Subcutaneous abdominal adipose tissue (tissue), 5 donors: ENCODE data around the gene MRPL33.

Experiments used
- H3K27ac ChIP-seq: one replicate; pipeline ENCODE4 v1.7.0; 2013; ENCODE audit warnings: low read depth, mild to moderate bottlenecking, inconsistent platforms, low read length, moderate library complexity
- H3K27me3 ChIP-seq, 5 donors: one replicate each; pipeline ENCODE4 v1.7.0; 2013; ENCODE audit warnings: low read length in 5 of 5, inconsistent platforms in 1 of 5; ENCODE audit not compliant: control insufficient read depth in 5 of 5, insufficient read depth in 4 of 5
- H3K36me3 ChIP-seq, 5 donors: one replicate each; pipeline ENCODE4 v1.7.0; 2013; ENCODE audit warnings: low read length in 5 of 5; ENCODE audit not compliant: control insufficient read depth in 5 of 5, insufficient read depth in 5 of 5
- H3K4me1 ChIP-seq, 5 donors: one replicate each; pipeline ENCODE4 v1.7.0; 2013; ENCODE audit warnings: low read length in 5 of 5, mild to moderate bottlenecking in 3 of 5, moderate library complexity in 1 of 5; ENCODE audit not compliant: control insufficient read depth in 5 of 5, insufficient read depth in 5 of 5
- H3K4me3 ChIP-seq, 5 donors: one replicate each; pipeline ENCODE4 v1.7.0; 2013; ENCODE audit warnings: low read length in 5 of 5, low read depth in 1 of 5
- H3K9ac ChIP-seq, 5 donors: one replicate each; pipeline ENCODE4 v1.7.0; 2013; ENCODE audit warnings: low read length in 5 of 5, mild to moderate bottlenecking in 4 of 5, moderate library complexity in 3 of 5
- H3K9me3 ChIP-seq, 5 donors: one replicate each; pipeline ENCODE4 v1.7.0; 2013; ENCODE audit warnings: low read length in 5 of 5; ENCODE audit not compliant: control insufficient read depth in 5 of 5
- donor health status: healthy.
- donor health status: healthy.
- donor health status: healthy.
- donor health status: healthy.
- donor health status: healthy.

The MRPL33 gene

DNA sequence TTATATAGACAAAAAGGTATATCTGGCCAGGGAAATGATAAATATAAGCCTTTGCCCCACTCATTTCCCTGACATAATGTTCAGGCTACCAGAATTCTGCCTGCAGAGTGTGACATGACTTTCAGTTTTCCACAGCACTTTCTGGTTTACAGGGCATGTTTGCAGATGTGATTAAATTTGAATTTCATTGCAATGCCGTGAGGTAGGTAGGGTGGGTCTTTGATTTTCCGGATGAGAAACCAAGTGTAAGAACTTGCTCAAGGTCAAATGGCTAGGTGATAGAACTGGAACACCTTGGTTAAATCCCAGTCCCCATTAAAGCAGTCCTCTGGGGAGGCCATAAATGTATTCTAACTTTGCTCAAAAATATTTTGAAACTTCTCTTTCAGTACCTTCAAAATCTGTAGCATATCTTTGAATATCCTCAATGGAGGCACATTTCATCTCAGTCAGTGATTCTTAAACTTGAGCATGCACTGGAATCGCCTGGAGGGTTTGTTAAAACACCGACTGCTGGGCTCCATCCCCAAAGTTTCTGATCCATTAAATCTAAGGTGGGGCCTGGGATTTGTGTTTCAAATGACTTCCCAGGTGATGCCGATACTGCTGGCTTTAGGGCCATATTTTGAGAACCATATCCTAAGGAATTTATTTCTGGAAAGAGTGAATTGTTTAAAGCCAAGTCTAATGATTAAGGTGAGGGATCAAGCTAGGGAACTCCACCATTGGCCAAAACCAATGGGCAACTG lies 35.0 kb downstream of the MRPL33 start:
- Histone ChIP-seq H3K36me3 (no peaks in the 10 kb centered on the region), H3K4me1 (peaks cover 0 to 3% (median 0%) of the 10 kb centered on the region in 5 donors), H3K27me3 (no peaks in the 10 kb centered on the region), H3K9ac (no peak overlapping the region), H3K27ac (no peak overlapping the region), H3K4me3 (no peak overlapping the region), H3K9me3 (no peaks in the 10 kb centered on the region)

DNA sequence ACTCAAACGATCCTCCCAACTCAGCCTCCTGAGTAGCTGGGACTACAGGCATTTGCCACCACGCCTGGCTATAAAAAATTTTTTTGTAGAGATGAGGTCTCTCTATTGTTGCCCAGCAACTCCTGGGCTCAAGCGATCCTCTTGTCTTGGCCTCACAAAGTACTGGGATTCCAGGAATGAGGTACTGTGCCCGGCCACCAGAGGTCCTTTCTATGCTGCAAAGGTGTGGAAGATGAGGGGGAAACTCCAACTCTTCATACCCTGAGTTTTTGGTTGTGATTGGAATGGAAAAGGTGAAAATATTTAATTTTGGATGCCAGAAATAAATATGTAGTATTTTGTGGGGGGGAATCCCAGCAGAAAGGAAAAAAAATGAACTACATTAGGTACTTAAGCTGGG lies 36.0 kb downstream of the MRPL33 start:
- no peaks in the 10 kb centered on the region for H3K36me3 ChIP-seq
- H3K9ac ChIP-seq = no peak overlapping the region
- H3K4me1 ChIP-seq = peaks cover 0 to 3% (median 0%) of the 10 kb centered on the region in 5 donors
- H3K9me3 ChIP-seq = no peaks in the 10 kb centered on the region
- no peak overlapping the region for H3K27ac ChIP-seq
- no peaks in the 10 kb centered on the region for H3K27me3 ChIP-seq
- no peak overlapping the region for H3K4me3 ChIP-seq

DNA sequence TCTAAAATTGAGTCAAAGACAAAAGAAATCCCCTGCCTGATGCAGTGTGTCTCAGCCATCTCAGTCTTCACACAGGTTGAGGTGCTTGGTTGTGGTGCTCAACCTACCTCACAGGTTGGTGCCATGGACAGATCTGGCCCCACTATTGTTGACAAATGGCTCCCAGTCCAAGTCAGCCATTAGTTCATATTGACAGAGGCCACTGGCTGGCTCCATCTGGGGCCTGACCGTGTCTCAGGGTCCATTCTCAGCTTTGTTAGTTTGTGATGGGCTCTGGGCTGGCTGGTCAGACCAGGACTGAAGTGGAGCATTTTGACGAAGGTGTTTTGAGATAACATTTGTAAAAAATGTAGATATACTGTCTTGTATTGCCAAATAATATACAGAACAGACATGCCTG lies 36.9 kb downstream of the MRPL33 start:
- Histone ChIP-seq H3K9ac (no peak overlapping the region), H3K9me3 (no peaks in the 10 kb centered on the region)

DNA sequence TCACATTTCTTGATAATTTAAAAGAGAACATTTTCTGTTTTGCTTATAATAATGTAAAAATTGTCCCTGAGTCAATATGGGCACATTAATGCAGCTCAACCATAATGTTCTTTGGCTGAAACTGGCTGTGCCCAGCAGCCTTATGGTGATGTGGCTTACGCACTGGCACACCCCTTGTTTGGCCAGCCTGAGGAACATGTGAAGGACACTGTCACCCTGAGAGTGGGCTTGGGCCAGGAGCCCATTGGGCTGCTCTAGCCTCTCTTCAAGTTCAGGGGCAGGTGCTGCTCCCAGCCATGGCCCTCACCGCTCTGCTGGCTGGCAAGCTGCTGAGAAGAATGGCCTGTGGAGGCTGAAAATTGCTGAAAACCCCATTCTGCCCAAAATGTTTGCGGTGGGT lies 37.5 kb downstream of the MRPL33 start:
- Histone ChIP-seq H3K4me1 (peaks cover 0 to 3% (median 0%) of the 10 kb centered on the region in 5 donors), H3K4me3 (no peak overlapping the region), H3K9ac (no peak overlapping the region), H3K9me3 (no peaks in the 10 kb centered on the region), H3K27ac (no peak overlapping the region), H3K27me3 (no peaks in the 10 kb centered on the region), H3K36me3 (no peaks in the 10 kb centered on the region)

More for the DNA sequence above, 36.9 kb downstream of the MRPL33 start:
- no peaks in the 10 kb centered on the region for H3K36me3 ChIP-seq
- no peaks in the 10 kb centered on the region for H3K27me3 ChIP-seq
- no peak overlapping the region for H3K27ac ChIP-seq
- no peak overlapping the region for H3K4me3 ChIP-seq
- peaks cover 0 to 3% (median 0%) of the 10 kb centered on the region in 5 donors for H3K4me1 ChIP-seq

DNA sequence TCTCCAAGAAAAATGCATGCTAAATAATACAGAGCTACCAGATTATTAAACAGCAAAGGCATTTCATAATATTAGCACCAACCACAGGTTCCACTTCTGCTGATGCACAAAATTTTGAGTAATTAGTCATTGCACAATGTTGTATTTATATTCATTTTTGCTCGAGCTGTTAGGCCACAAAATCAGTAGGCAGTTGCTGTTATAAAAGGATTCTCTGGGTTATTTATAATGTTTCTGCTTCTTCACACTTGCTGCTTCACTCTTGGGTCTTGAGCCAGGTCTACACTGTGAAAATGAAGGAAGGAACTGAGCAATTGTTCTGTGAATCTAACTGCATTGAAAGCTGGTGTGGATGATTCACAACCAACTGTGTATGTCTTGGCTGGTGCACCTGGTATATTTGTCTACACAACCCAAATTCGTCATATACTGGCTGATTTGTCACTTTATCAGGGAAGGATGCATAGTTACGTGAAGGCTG lies 38.3 kb downstream of the MRPL33 start:
- Histone ChIP-seq H3K9me3 (no peaks in the 10 kb centered on the region), H3K27ac (no peak overlapping the region), H3K36me3 (no peaks in the 10 kb centered on the region), H3K27me3 (no peaks in the 10 kb centered on the region), H3K4me3 (no peak overlapping the region), H3K9ac (no peak overlapping the region), H3K4me1 (peaks cover 0 to 3% (median 0%) of the 10 kb centered on the region in 5 donors)

DNA sequence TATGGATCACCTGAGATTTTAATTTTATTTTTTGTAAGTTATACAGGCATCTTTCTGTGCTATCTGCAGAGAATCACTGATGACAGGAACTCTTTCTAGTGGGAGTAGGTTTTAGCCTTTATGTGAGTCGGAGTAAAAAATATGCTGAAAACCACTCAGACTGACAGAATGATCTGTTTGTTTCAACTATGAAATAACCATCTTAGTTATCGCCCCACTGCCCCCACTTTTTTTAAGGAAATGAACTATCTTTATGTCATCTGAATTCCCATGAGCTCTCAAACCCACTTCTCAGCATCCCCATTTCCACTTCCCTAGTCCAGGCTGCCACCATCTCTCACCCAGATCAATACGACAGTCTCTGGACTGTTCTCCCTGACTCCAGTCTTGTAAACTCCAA lies 38.9 kb downstream of the MRPL33 start:
- Histone ChIP-seq H3K9ac (no peak overlapping the region), H3K9me3 (no peaks in the 10 kb centered on the region), H3K4me3 (no peak overlapping the region), H3K4me1 (peaks cover 0 to 3% (median 0%) of the 10 kb centered on the region in 5 donors), H3K27ac (no peak overlapping the region), H3K27me3 (no peaks in the 10 kb centered on the region), H3K36me3 (no peaks in the 10 kb centered on the region)

DNA sequence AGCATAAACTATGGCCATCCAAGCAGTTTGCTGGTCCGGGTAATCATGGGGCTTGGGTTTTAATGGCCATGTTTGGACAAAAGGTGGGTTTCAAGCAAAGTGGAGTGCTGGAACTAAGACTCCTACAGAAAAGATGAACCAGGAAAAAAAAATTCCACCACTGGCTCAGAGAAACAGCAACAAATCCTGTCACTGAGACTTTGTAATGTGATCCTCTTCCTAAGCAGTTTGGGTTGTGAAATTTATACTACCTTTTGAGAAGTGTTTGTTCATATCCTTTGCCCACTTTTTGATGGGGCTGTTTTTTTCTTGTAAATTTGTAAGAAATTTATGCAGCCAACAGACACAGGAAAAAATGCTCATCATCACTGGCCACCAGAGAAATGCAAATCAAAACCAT lies 40.2 kb downstream of the MRPL33 start:
- no peaks in the 10 kb centered on the region for H3K27me3 ChIP-seq
- H3K4me3 ChIP-seq = no peak overlapping the region
- no peak overlapping the region for H3K27ac ChIP-seq
- H3K4me1 ChIP-seq = peaks cover 0 to 3% (median 0%) of the 10 kb centered on the region in 5 donors
- H3K9ac ChIP-seq = no peak overlapping the region
- no peaks in the 10 kb centered on the region for H3K36me3 ChIP-seq
- H3K9me3 ChIP-seq = no peaks in the 10 kb centered on the region

DNA sequence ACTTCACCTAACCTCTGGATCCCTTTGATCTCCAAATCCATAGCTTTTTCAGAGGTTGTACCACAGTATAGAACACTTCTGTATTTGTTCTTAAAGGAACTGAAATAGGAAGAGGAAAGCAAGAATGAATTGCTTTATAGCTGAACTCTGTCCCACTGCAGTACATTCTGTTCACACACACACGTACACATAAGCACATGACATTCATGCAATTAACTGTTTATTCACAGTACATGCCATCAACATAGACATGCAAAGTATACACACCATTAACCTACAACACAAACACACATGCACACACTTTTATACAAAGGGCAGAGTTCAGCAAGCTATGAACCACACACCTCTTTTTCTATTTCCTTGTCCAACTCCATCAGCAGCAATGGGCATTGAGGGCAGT lies 43.2 kb downstream of the MRPL33 start:
- no peak overlapping the region for H3K27ac ChIP-seq

DNA sequence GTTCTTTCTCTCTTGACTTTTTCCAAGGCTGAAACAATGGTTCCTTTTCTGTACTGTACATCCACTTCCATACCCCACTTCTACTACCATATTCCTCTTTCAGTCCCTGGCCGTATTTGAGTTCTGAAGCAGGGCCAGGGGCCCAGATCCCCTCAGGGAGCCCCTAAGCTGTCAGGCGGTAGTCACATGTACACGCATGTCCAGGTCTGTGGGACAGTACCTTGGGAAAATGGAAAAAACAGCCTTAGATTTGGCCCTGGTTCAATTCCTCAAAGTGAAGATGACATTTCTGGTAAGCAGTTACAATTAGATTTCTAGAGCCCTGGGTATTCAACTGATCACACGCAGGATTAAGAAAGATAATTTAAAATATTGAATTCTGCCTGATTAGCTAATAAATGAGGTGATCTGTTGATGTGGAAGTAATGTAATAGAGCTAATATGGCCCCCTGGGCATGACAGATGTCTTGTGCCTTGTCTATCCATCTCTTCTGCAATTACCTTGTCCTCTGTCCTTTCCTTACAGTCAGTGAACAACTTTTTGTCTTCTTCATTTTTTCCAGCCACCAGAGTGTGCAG lies 44.4 kb downstream of the MRPL33 start:
- Histone ChIP-seq H3K27ac (no peak overlapping the region), H3K27me3 (no peaks in the 10 kb centered on the region), H3K36me3 (no peaks in the 10 kb centered on the region), H3K9me3 (no peaks in the 10 kb centered on the region), H3K4me1 (no peaks in the 10 kb centered on the region), H3K9ac (no peak overlapping the region), H3K4me3 (no peak overlapping the region)

More for the DNA sequence above, 43.2 kb downstream of the MRPL33 start:
- H3K4me1 ChIP-seq = peaks cover 0 to 1% (median 0%) of the 10 kb centered on the region in 5 donors
- no peaks in the 10 kb centered on the region for H3K9me3 ChIP-seq
- no peaks in the 10 kb centered on the region for H3K27me3 ChIP-seq
- no peak overlapping the region for H3K4me3 ChIP-seq
- no peak overlapping the region for H3K9ac ChIP-seq
- H3K36me3 ChIP-seq = no peaks in the 10 kb centered on the region

DNA sequence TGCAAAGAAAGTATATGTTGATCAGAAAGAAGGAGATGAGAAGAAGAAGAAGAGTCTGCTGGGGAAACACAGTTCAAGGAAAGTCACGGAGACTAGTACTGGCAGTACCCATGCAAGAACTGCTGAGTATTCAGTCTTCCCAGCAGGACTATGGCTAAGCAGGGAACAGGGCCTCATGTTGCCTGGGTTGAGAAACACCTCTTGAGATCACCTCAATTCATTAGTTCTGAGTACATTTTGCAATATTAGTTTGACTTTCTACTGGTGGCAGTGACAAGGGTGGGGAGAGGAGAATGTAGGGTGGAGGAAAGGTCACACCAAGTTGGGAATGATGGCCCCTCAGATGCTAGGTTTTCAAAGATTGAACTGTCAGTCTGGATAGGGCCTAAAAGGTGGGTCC lies 50.5 kb downstream of the MRPL33 start:
- Histone ChIP-seq H3K4me1 (no peaks in the 10 kb centered on the region), H3K9ac (no peak overlapping the region), H3K36me3 (no peaks in the 10 kb centered on the region), H3K9me3 (peaks cover 0 to 6% (median 4%) of the 10 kb centered on the region in 5 donors), H3K27me3 (no peaks in the 10 kb centered on the region), H3K4me3 (no peak overlapping the region), H3K27ac (no peak overlapping the region)
